Measurements from ENCODE around the gene PDZD2.

The PDZD2 gene

DNA sequence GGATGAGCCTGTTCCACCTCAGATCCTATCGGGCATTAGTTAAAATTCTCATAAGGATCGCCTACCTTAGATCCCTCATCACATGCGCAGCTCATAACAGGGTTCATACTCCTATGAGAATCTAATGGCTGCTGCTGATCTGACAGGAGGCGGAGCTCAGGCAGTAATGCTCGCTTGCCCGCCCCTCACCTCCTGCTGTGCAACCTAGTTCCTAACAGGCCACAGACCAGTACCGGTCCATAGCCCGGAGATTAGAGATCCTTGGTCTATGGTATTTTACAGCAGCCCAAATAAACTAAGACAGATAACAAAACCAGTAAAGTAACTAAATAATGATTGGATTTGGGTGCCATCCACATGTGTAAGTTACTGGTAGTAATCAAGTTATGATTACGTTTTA is 517.7 kb downstream of the PDZD2 start:
- DNase-seq (ENCODE audit: extremely low read depth in 1 of 2, low read depth in 1 of 2): no peak

DNA sequence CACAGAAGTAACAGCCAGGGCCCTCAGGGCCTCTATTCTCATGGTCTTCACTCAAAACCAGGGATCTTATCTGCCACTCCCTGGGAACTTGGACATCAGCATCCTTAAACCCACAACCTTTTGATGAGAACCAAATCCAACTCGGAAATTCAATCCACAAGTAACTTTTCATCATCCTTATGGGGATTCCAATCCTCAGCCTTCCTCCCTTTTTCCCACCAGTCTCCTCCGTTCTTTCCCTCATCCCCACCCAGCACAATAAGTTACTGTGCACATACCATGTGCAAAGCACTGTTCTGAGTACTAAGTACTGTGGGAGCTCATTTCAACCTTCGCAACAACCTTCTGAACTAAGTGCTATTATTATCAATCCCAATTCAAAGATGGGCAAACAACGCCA is 518.1 kb downstream of the PDZD2 start:
- DNase-seq (ENCODE audit: extremely low read depth in 1 of 2, low read depth in 1 of 2): no peak

DNA sequence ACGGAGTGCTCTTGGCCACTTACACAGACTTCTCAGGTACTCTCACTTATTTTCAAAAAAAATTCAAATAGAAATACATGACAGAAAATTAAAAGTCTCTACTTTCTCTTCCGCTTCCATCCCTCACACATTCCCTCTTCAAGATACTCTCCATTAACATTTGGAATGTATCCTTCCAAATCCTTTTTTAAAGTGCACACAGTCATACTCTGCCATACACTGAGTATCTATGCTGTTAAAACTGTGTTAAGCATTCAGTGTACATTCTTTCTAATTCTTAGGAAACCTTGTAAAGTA is 519.7 kb downstream of the PDZD2 start:
- no peak for DNase-seq (ENCODE audit: extremely low read depth in 1 of 2, low read depth in 1 of 2)

DNA sequence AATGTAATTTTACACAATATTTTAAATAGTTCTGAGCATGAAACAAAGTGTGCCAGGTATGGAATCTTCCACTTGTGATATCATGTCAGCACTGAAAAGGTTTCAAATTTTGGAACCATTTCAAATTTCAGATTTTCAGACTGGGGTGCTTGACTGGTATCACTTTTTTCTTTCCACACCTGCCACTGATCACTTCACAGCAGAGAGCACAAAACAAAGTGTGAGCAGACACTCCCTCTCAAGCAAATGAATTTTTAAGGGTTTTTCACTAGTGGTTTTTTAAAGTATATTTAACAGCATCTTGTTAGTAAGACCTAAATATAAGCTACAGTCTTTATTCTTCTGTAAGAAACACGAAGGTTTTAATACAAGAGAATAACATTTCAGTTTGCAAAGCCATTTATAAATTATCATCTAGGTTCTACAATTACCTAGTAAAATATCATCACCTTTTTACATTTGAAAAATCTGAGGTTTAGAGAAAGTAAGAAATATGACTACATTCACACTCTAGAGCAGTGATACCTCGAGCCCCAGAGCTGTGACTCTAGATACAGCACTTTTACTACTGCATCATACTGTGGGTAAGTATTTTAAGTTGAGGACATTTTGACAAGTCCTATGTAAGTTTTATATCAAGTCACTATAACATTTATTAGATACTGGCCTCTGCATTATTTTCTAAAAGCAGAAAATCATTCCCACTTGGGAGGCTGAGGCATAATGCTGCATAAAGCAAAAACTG is 520.6 kb downstream of the PDZD2 start:
- no peak for DNase-seq (ENCODE audit: extremely low read depth in 1 of 2, low read depth in 1 of 2)

DNA sequence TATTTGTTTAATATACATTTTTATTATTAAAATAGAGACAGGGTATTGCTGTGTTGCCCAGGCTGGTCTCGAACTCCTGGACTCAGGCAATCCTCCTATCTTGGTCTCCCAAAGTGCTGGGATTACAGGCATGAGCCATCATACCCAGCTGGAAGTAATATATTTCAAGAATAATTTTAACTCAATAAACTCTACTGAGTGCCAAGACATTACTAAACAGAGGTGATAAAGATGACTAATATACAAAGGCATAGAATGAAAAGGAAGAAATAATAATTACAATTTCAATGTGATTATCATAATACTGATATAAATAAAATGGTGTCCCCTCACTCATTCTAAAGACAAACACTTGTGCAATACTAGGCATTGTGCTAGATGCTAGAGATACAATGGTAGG is 521.3 kb downstream of the PDZD2 start:
- no peak for DNase-seq (ENCODE audit: extremely low read depth in 1 of 2, low read depth in 1 of 2)

Measured in stimulated activated CD8-positive, alpha-beta memory T cell treated with anti-CD3 and anti-CD28 coated beads, Interleukin-7, amount 100 ng/mL, for 48 hours (primary cell).